ENCODE results near the gene CCDC63.

- TF ChIP-seq CTCF (IDR thresholded peaks at IDR 0.05) (no peak), POLR2AphosphoS5 (IDR thresholded peaks at IDR 0.05) (no peak), EP300 (IDR thresholded peaks at IDR 0.05) (no peak), POLR2A (IDR thresholded peaks at IDR 0.05) (no peak)
Observed at GRCh38 chr12:110906083-110906482, 59.3 kb downstream of the CCDC63 start.
